HUES48 (cell line): ENCODE data around the gene TBK1.

Experiments
- H3K27ac ChIP-seq: one replicate; pipeline ENCODE4 v1.7.0; 2013; ENCODE audit warnings: low read depth, low read length, inconsistent platforms
- H3K27me3 ChIP-seq: 2 replicates; pipeline ENCODE4 v1.6.1; 2013; ENCODE audit warnings: mild to moderate bottlenecking, low read length; ENCODE audit not compliant: control insufficient read depth, insufficient read depth
- H3K36me3 ChIP-seq: 2 replicates; pipeline ENCODE4 v1.6.1; 2013; ENCODE audit warnings: low read length; ENCODE audit not compliant: control insufficient read depth, insufficient read depth
- H3K4me1 ChIP-seq: 2 replicates; pipeline ENCODE4 v1.6.1; 2013; ENCODE audit warnings: mild to moderate bottlenecking, low read length; ENCODE audit not compliant: control insufficient read depth, insufficient read depth
- H3K4me3 ChIP-seq: 2 replicates; pipeline ENCODE4 v1.5.1; 2013; ENCODE audit warnings: mild to moderate bottlenecking, low read depth, low read length
- H3K9ac ChIP-seq: 2 replicates; pipeline ENCODE4 v1.6.1; 2013; ENCODE audit warnings: mild to moderate bottlenecking, low read depth, low read length, moderate library complexity
- H3K9me3 ChIP-seq: 2 replicates; pipeline ENCODE4 v1.6.1; 2013; ENCODE audit warnings: low read length; ENCODE audit not compliant: control insufficient read depth, insufficient read depth

The TBK1 gene

DNA sequence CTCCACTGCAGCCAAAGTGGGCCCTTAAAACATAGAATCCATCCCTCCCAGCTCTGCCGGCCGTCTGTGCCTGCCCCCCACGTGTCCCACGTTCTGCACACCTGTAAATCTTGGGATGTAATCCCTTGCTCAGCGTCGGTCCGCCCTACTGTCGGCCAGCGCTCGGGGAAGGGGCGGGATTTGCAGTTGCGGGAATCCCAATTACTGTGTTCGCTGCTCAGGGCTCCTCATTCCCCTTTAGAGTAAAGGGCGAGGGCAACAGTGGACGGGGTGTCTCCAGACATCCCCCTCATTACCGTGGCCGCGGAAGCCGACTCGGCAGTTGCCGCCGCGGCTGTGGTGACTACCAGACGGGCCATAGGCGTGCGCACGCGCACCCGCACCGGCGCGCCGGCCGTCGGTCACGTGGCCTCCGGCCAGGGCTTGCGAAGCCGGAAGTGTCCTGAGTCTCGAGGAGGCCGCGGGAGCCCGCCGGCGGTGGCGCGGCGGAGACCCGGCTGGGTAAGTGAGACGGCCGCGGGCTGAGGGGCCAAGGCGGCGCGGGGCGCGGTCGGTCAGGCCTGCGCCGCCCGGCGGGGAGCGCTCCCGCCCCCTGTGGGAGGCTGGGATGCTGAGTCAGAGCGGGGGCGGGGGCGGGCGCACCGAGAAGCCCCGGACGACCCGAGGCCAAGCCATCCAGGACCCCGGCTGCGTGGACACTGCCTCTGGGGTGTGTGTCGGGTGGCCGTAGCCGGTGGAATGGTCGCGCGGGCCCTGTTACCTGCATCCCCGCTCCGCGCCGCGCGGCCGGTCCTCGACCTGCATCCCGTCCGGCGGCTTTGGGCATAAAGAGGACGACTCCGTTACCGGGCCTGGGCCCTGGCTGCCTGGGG is at the start of gene TBK1:
TBK1 (plus strand) TSS at position 434 of the 872 bp plus-strand sequence. CDS start 3,751 bp downstream, outside the sequence.
- Histone ChIP-seq H3K9me3 (no peaks in the 10 kb centered on the region), H3K4me1 (peaks cover 13% of the 10 kb centered on the region), H3K9ac (peak within 1 kb of the TSS; percentile 87), H3K4me3 (peak within 1 kb of the TSS; percentile 97), H3K27ac (peak within 1 kb of the TSS; percentile 96), H3K36me3 (peaks cover 41% of the 10 kb centered on the region), H3K27me3 (no peaks in the 10 kb centered on the region)

DNA sequence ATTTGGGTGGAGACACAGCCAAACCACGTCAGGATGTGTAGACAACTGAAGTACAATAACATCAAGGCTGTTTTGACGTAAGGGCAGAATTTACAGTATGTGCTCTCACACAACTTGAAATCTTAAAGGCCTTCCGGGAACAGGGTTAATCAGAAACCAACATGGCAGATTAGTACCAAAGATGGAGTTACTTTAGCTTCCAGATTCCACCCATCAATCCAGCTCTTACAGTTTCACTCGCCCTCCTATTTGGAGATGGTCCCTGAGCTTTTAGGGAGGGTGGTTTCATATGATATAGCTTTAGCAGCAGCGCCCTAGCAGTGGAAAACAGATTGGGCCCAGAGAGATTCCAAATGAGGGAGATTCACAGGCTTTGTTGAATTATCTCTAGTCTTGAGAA is 49.7 kb upstream of the TBK1 start:
- Histone ChIP-seq H3K27me3 (no peaks in the 10 kb centered on the region), H3K4me3 (no peak overlapping the region), H3K4me1 (peaks cover 10% of the 10 kb centered on the region), H3K9ac (no peak overlapping the region), H3K36me3 (no peaks in the 10 kb centered on the region), H3K27ac (no peak overlapping the region), H3K9me3 (no peaks in the 10 kb centered on the region)

DNA sequence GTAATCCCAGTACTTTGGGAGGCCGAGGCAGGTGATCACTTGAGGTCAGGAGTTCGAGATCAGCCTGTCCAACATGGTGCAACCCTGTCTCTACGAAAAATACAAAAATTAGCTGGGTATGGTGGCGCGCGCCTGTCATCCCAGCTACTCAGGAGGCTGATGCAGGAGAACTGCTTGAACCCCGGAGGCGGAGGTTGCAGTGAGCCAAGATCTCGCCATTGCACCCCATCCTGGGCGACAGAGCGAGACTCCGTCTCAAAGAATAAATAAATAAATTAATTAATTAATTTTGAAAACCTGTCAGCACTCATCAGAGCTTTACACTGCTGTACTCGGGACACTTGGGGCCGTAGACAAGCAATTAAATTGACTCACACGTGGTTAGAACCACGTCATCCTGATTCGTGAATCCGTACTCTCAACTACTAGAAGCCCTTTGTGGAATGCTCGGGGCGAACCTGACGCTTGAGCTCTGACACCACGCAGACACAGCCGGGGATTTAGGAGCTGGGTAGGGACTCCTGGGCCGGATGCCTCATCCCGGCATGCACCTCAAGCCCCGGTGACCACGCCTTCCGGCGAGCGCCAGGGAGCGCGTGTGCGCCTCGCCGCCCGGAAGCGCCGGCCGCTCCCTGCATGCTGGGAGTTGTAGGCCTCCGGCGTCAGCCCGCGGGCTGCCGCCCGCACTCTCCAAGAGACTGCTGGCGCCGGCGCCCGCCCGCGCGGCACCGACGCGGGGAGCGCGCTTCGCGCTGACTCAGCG is 48.0 kb upstream of the TBK1 start, which contains the start of gene XPOT:
XPOT (plus strand) TSS at position 686 of the 763 bp plus-strand sequence. CDS start 5,644 bp downstream, outside the sequence.
- Histone ChIP-seq H3K9me3 (no peaks in the 10 kb centered on the region), H3K27me3 (no peaks in the 10 kb centered on the region), H3K36me3 (0 out of 2 replicates have a peak, but pooled peaks cover 1% of the 10 kb centered on the region), H3K4me1 (peaks cover 10% of the 10 kb centered on the region), H3K9ac (peak within 1 kb of the TSS; percentile 98), H3K27ac (peak within 1 kb of the TSS; percentile 98), H3K4me3 (peak within 1 kb of the TSS; percentile 99)

DNA sequence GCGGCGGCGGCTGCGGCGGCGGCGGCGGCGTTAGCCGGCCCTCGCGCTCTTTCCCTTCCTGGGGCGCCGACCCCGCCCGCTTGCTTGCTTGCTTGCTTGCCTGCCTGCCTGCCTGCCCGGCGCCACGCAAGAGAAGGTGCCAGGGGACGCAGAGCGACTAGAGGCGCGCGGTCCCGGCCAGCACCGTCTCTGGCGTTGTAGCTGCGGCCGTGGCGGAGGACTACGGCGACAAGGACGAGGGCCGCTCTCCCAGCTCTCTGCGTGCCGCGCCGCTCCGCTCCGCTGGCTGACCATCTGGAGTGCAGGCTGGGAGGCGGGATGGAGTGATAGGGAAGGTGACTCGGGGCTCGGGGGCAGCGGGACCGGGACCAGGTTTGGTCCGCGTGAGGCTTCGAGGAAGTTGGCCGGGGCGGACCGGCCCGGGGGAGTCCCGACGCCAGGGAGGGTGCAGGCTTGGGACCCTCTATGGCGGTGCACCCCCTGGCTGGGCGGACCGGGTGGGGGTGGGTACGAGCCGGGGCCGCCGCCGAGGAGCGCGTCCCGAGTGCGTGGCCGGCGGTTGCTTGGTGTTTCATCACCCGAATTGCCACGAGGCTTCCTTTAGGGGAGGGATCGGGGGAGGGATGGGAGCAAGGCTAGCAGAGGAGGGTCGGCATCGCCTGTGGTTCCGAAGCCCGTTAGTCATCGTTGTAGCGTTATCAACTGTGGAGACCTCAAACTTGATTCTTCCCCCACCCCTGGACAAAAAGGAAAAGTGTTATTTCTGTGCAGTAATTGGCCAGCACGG is 47.3 kb upstream of the TBK1 start:
- Histone ChIP-seq H3K27ac (peak overlapping the region; percentile 98), H3K4me3 (peak overlapping the region; percentile 99), H3K36me3 (peaks cover 5% of the 10 kb centered on the region), H3K9me3 (no peaks in the 10 kb centered on the region), H3K9ac (peak overlapping the region; percentile 98), H3K4me1 (peaks cover 7% of the 10 kb centered on the region), H3K27me3 (no peaks in the 10 kb centered on the region)

DNA sequence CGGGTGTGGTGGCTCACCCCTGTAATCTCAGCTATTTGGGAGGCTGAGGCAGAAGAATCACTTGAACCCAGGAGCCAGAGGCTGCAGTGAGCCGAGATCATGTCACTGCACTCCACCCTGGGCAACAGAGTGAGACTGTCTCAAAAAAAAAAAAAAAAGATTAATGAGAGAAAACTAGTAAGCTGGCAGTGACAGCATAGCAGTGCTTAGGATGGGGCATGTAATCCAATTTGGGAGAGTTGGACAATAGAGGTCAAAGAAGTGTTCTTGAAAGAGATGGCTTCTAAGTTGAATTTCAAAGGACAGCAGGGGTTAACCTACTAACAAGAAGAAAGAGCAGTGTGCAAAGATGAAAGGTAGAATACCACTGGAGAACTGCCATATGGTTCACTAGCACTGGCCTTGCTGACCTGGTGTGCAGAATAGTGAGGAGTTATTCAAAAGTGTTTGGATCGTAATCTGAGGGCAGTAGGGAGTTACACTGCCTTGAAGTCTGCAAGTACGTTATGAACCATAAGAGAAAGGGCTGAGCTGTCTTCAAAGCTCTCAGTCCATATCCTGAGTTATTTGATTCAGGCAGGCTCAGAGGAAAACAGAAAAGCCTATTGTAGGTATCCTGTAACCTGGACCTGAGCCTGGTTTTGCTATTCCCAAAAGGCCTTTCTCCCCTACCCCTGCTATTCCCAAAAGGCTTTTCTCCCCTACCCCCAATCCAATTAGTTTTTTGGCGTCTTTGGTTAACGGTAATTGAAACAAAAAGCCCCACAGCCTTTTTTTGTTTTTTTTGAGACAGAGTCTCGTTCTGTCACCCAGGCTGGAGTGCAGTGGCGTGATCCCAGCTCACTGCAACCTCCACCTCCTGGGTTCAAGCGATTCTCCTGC is 44.3 kb upstream of the TBK1 start:
- H3K9me3 ChIP-seq = no peaks in the 10 kb centered on the region
- no peaks in the 10 kb centered on the region for H3K27me3 ChIP-seq
- no peaks in the 10 kb centered on the region for H3K4me1 ChIP-seq
- H3K9ac ChIP-seq = no peak overlapping the region
- H3K27ac ChIP-seq = no peak overlapping the region
- no peak overlapping the region for H3K4me3 ChIP-seq
- H3K36me3 ChIP-seq = peaks cover 33% of the 10 kb centered on the region

DNA sequence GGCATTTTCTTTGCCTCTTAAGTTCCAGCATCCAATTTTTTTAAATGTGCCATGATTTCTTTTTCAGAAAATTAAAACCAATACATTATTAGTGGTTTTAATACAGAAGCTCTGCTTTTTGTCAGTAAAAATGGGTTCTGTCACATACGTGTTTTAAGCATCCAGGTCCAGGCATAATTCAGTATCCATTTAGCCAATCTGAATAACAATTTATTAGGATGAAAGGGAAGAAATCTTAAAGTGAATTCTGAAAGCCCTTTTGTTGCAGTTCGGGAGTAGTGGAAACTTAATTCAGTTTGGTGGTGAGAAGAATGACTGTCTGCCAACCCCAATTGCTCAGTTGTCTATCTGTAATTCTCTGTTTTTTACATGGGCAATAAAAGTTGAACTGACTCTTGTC is 40.5 kb upstream of the TBK1 start:
- no peaks in the 10 kb centered on the region for H3K9me3 ChIP-seq
- peaks cover 71% of the 10 kb centered on the region for H3K36me3 ChIP-seq
- H3K27me3 ChIP-seq = no peaks in the 10 kb centered on the region
- no peak overlapping the region for H3K27ac ChIP-seq
- no peak overlapping the region for H3K4me3 ChIP-seq
- H3K4me1 ChIP-seq = no peaks in the 10 kb centered on the region
- H3K9ac ChIP-seq = no peak overlapping the region

DNA sequence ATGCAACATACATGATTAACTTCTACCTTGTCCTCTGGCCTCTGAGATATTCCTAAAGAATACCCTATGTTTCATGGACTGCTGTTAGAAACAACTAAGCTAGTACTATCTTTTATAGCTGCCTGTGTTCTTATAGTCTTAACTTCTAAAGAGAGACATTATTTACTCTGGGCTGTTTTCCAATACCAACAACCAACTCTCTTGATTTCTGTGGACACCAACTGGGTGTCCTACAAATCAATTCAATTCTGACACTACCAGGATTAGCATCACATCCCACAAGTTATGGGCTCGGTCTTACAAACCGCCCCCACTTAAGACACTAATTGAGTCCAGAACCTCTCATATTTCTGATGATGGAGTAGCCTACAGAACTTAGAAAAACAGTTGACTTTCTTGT is 39.5 kb upstream of the TBK1 start:
- Histone ChIP-seq H3K27me3 (no peaks in the 10 kb centered on the region), H3K36me3 (peaks cover 81% of the 10 kb centered on the region), H3K27ac (no peak overlapping the region)

DNA sequence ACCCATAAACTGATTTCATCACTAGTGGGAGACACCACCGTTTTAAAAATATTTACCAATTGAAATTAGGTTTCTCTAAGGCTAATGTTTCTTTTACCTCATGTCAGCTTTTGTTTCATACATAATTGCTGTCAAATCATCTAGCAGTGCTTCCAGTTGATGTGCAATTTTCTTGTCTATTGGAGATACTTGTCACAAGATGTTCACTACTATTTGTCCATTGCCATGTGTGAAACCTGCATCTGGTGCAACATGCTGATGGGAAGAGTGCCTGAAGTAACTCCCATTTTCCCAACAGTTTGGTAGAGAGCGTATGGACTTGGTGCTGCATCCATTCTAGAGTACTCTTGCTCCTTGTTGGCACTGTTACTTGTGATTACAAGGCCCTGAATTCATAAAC is 38.0 kb upstream of the TBK1 start:
- Histone ChIP-seq H3K4me1 (no peaks in the 10 kb centered on the region), H3K9me3 (no peaks in the 10 kb centered on the region), H3K27me3 (no peaks in the 10 kb centered on the region), H3K36me3 (peaks cover 95% of the 10 kb centered on the region), H3K9ac (no peak overlapping the region), H3K27ac (no peak overlapping the region), H3K4me3 (no peak overlapping the region)

More for the DNA sequence above, 39.5 kb upstream of the TBK1 start:
- Histone ChIP-seq H3K4me3 (no peak overlapping the region), H3K9ac (no peak overlapping the region), H3K9me3 (no peaks in the 10 kb centered on the region), H3K4me1 (no peaks in the 10 kb centered on the region)

DNA sequence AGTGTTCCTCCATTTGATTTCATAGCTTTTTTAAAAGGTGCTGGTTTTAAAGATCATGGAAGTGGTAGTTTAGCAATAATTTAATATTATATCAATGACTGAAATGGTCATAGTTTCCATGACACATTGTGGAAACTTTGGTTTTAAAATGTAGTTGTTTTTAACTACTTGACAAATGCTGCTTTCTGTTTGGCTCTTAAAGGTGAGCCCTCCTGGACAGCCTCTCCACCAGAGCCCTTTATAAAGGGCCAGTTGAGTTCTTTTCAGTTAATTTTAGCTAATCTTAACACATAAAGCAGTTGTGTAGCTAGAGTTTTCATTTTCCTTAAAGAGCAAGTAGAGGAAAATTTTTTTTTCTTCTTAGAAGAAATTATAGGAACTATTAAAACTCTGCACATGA is 33.7 kb upstream of the TBK1 start:
- no peaks in the 10 kb centered on the region for H3K27me3 ChIP-seq
- peaks cover 99% of the 10 kb centered on the region for H3K36me3 ChIP-seq
- no peak overlapping the region for H3K9ac ChIP-seq
- no peak overlapping the region for H3K27ac ChIP-seq
- H3K4me1 ChIP-seq = no peaks in the 10 kb centered on the region
- no peaks in the 10 kb centered on the region for H3K9me3 ChIP-seq
- H3K4me3 ChIP-seq = no peak overlapping the region

DNA sequence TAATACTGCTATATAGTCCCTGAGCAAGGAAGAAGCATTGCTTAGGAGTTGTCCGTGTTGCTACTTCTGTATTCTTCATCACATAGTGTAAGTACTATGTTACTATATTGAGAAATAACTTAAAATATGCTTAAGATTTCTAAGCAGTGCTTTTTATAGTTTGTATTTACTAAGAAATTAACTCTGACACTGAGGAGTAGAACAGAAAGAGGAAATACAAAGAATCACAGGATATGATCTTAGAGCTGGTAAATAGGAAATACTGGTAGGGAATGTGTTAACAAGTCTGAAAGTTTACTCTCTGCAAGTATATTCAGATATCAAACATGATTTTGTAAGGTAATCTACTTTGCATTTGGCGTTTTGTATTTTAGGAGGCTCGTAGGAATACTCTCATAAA is 32.2 kb upstream of the TBK1 start:
- no peak overlapping the region for H3K27ac ChIP-seq
- H3K9ac ChIP-seq = no peak overlapping the region
- H3K36me3 ChIP-seq = peaks cover 99% of the 10 kb centered on the region
- no peak overlapping the region for H3K4me3 ChIP-seq
- H3K4me1 ChIP-seq = no peaks in the 10 kb centered on the region
- H3K27me3 ChIP-seq = no peaks in the 10 kb centered on the region
- H3K9me3 ChIP-seq = no peaks in the 10 kb centered on the region
